Fibroblast of skin of left biceps (primary cell): ENCODE measurements around the gene VPS35L.
"Not testable (repeated sequence)": the region's sequence is repeated elsewhere in the genome, so short reads cannot be mapped to it uniquely, and the experiment has no call there.

Experiments
- DNase-seq, 2 experiments: peaks; one replicate each; pipeline ENCODE4 v3.0.0-alpha.2; 2013; ENCODE audit warnings: low read depth in 2 of 2

Gene VPS35L

DNA sequence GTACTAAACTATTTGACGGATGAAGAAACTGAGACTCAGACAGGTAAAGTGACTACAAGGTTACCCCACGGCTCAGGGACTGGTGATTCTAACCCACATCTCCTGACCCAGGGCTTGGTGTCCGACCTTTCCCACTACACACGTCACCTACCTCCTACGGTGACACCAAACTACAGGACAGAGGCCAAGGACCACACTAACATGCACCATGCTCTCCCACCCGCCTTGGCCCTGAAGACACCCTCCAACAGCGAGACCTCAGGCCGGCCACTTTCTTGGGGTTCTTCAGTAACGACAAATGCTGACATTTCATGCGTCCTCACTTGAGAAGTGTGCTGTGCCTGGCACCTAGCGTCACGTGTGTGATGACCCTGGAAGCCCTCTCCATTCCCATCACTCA, 156.1 kb downstream of the VPS35L start:
- DNase-seq: no peak

DNA sequence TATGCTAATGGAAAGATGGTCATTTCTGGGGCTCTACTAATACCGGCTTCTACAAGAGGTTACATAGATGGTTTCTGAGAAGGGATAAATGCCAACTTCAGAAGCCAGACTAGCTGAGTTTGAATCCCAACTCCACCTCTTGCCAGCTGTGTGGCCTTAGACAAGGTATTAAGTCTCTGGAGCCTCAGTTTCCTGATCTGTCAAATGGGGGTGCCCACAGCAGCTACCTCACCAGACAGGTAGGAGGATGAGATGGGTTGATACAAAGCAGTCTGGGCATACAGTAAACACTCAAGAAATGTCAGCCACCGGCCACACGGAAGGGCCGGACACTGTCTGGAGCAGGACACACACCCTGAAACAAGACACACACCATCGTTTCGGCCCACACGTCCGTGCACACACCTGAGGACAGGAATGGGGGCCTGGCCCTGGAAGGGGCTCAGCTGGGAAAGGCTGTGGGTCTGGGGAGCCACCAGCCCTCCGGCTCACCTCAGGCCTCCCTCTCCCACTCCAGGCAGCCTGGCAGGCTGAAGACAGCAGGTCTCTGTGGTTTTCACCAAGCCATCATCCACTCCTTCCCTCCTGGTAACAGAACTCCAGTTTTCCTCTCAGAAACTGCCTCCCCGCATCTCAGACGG, 157.0 kb downstream of the VPS35L start:
- DNase-seq: no peak

DNA sequence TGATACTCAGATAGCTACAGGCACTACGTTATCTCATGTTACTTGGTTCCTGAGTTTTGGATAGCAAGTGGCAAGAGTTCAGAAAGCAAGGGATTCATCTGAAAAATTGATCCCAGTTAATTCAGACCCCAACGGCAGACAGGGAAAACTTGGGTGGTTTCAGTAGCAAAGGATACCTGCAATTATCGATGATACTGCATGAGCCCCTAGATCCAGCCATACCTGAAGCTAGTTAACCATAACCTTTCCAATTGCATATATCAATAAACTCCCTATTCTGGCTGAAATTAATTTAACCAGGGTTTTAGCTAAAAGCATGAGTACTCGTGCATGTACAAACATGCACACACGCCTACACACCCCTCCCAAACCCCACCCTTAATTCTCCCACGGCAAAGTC, 158.2 kb downstream of the VPS35L start:
- no peak for DNase-seq

- no peak for DNase-seq
Observed at GRCh38 chr16:19715566-19715965, 160.1 kb downstream of the VPS35L start.

- DNase-seq: no peak
Observed at GRCh38 chr16:19716183-19716582, 160.7 kb downstream of the VPS35L start.

GRCh38 chr16:19716728-19717127, 161.2 kb downstream of the VPS35L start:
- DNase-seq: not testable (repeated sequence)

GRCh38 chr16:19717314-19717713, 161.8 kb downstream of the VPS35L start:
- no peak for DNase-seq

GRCh38 chr16:19717741-19718623, 162.5 kb downstream of the VPS35L start, which contains the start of the genes IQCK and KNOP1:
TSS of gene IQCK (plus strand) at chr16:19718271. CDS start at chr16:19718307, 36 bp downstream.
TSS of gene KNOP1 (minus strand) at chr16:19718227. CDS start at chr16:19715035, 3,192 bp downstream.
- DNase-seq: peak; percentile 47 to 52

DNA sequence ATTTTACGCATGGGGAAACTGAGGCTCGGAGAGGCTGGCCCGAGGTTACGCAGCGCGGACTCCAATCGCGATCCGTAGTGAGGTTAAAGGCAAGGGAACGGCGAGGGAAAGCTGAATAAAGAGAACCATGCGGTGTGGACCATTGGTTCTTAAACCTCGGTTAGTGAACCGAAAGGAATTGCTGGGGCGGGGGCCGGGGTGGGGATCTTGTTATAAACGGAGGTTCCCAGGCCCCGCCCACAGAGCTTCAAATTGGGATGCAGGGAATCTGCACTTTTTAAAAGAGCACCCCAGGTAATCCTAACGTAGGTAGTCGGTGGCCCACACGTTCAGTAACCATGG, 163.1 kb downstream of the VPS35L start:
- no peak for DNase-seq

GRCh38 chr16:19722269-19722952, 166.9 kb downstream of the VPS35L start:
- DNase-seq: no peak

DNA sequence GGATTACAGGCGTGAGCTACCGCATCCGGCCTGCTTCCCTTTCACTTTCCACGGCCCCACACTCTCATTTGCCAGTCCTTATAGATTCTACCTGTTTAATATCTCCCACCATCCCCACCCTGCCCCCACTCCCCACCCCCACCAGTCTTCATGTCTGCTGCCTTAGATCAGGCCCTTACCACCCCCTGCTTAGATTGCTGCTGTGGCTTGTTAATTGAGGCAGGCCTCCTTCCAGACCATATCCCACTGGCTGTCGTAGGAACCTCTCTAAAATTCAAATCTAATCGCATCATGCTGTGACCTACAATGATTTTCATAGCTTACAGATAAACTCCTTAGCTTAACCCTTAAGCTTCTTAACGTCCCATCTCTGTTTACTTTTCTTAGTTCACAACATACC, 167.5 kb downstream of the VPS35L start:
- DNase-seq: no peak

DNA sequence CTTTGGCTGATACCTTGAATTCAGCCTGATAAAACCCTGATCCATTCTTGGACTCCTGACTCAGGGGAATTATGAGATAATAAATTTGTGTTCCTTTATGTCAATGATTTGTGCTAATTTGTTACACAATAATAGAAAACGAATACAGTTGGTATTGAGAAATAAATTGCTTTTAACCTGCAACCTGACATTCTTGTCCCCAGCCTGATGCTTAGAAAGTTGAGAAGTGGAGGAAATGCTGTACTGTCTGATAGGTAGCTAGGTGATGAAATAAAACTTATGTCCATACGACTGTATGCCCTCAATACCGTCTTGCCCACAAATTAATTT, 173.1 kb downstream of the VPS35L start:
- no peak for DNase-seq

GRCh38 chr16:19733551-19733950, 178.0 kb downstream of the VPS35L start:
- DNase-seq: no peak

DNA sequence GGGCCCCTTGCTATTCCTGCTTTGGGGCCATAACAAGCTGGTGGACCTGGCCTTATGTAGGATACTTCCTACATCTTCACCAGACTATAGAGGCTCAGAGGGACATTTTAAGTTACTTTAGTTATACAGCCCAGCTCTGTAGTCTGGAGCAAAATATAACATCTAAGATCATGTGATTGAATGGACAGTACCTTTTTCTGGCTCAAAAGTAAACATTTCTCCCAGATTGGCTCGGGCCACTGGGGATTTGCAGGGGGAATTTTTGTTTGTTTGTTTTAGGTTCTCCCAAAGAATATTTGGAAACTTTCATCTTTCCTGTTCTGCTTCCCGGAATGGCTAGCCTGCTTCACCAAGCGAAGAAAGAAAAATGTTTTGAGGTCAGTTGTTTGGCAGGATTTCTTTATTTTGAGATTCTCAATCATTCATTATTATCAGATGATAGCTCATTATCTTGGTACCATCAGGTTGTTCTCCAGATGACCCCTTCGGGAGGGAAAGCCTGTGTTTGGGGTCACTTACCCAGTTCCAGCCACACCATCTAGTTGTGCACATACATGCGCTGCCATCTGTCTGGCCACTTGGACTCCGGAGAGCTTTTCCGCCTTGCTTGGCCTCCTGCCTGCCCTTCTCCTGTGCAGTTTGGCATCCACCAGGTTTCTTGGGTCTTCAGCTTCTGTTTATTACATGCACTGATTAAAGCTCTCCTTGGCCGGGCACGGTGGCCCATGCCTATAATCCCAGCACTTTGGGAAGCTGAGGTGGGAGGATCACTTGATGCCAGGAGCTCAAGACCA, 179.8 kb downstream of the VPS35L start:
- DNase-seq: no peak

- DNase-seq: no peak
Observed at GRCh38 chr16:19737306-19738038, 182.0 kb downstream of the VPS35L start.

- no peak for DNase-seq
Observed at GRCh38 chr16:19741354-19741753, 185.9 kb downstream of the VPS35L start.

- DNase-seq: no peak
Observed at GRCh38 chr16:19743816-19744159, 188.3 kb downstream of the VPS35L start.

- no peak for DNase-seq
Observed at GRCh38 chr16:19744670-19745069, 189.2 kb downstream of the VPS35L start.

DNA sequence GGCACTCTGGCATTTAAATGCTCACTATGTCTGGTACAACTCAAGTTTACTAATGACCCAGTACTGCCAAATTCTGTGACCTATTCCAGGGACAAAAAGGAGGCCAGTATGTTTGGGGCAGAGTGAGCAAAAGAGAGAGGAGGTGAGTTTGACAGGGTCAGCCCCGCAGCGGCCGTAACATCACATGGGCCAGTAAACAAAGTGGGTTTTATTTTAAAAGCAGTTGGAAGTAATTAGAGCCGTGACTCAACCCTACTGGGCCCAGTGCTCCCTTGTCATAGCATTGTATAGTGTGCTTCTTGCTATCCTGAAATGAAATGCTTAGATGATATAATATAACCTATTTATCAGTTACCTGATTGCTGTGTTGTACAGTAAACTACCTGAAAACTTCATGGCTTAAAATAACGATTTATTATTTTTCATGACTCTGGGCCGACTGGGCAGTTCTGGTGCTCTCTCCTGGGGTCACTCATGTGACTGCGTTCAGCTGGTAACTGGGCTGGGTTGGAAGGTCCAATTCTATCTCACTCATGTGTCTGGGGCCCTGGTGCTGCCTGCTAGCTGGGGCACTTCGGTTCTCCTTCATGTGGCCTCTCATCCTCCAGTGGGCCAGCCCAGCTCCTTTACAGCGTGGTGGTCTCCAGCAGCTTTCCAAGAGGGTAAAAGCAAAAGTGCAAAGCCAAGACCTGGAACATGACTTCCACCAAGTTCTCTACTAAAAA, 189.9 kb downstream of the VPS35L start:
- no peak for DNase-seq

- no peak for DNase-seq
Observed at GRCh38 chr16:19746561-19746960, 191.1 kb downstream of the VPS35L start.
